GM18868 (cell line): ENCODE results near the gene CTRL.

Experiments
- ATAC-seq: cut with Tn5 transposase; IDR thresholded peaks from one replicate; pipeline ENCODE4 v1.9.1; 2021; ENCODE audit warnings: mild to moderate bottlenecking, moderate library complexity; ENCODE audit not compliant: unreplicated experiment

The CTRL gene

DNA sequence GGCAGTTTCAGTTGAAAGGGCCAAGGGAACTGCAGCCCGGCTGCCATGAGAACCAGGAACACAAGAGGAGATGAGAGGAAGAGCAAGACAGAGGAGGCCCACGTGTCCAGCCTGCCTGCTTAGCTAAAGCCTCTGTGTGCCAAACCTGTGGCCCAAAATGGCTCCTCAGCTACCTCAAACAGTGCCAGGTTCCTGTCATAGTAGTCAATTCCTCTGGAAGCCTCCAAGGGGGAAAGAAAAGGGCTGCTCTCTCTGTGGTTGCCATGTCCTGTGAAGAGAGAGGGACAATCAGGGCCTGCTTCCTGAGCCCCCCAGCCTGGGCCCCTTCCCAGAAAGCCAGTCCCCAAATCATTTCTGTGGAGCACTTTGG lies 31.6 kb upstream of the CTRL start:
- no peak for ATAC-seq

GRCh38 chr16:67962135-67962534 lies 30.5 kb upstream of the CTRL start:
- no peak for ATAC-seq

DNA sequence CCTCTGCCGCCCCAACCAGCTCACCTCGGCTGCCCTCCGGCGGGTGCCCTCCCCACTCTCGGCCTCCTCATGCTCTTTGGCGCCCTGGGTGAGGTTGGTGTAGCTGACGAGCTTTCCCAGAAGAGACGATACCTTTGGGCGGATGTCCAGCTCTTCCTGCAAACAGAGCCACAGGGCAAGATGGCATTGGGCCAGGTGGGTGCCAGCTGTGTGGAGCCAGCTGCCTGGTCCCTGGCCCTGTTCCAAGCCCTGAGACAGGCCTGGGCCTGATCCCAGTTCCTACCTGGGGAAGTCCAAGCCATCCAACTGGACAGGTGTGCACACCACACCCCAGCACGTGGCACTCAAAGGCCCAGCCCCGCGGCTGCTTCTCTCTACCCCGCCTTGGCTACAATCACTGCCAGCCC lies 29.9 kb upstream of the CTRL start:
- ATAC-seq: no peak

DNA sequence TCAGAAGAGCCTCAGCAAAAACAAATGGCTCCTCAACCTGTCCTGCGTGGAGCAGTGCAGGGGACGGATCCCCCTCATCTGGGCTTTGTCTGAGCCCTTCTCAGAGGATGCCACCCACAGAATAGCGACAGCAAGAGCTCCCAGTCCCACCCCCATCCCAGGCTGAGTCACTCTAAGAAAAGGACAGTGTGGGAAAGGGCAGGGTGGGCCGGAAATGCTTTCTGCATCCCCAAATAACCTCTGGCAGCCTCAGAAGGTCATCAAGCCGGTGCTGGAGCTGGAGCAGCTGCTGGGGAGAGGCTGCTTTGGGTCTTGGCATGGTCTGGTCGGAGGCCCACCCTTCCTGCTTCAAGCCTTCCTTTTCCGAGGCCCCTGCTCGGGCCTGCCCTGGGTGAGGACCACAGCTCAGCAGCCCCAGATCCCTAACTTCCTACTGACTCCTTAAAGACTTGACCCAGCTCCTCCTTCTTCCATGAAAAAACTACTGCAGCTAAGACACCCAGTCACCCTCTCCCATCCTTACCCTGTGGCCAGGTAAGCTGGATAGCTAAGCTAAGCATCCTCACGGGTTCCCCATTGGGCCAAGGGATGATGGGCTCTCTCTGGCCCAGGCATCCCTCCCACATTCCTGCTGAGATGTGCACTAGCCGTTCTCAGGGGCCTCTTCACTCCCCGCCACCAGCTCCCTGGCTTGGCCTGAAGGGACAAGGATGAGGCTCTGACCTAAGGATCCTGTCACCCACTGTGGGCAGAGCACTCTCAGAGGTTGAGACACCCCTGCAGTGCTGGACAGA lies 28.1 kb upstream of the CTRL start:
- ATAC-seq: no peak

- ATAC-seq: no peak
Observed at GRCh38 chr16:67957622-67958021, 26.0 kb upstream of the CTRL start.

GRCh38 chr16:67954421-67955196 lies 22.9 kb upstream of the CTRL start:
- ATAC-seq: no peak

GRCh38 chr16:67953641-67954375 lies 22.1 kb upstream of the CTRL start:
- no peak for ATAC-seq

DNA sequence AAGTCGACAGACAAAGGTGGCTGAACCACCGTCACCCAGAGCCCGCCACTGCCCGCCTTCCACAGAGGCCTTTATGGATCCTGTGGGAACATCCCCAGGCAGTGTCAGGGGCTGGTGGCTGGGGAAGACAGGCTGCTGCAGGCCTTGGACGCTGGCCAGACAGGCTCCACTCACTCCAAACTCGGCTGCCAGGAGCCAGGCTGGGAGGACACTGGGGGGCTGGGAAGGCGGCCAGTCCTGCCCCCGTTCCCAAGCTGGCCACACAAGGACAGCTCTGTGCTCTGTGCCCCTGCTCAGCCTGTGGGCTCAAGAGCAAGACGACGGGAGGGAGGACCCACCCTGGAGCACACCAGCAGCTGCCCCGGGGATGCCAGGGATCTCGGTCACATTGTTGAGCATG lies 19.8 kb upstream of the CTRL start:
- no peak for ATAC-seq

DNA sequence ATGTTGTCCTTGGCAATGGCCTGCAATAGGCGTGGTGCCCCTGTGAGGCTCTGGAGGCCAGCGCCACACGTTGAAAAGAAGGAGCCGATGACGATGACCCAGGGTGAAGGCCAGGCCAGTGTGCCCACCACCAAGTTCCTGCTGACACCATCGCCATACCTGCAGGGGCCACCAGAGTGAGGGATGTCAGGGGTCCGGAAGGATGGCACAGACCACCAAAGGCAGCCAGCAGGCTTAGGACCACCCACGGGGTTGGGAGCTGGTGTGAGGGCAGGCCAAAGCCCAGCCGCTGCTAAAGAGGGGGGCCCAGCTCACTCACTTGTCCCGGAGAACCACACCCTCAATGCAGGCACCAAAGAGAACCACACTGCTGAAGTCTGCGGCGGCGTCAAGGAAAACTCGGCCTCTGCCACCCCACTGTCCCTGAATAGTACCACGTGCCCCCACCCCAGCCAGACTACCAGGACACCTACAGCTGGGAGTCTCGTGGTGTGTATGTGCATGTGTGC lies 18.7 kb upstream of the CTRL start:
- ATAC-seq: no peak

DNA sequence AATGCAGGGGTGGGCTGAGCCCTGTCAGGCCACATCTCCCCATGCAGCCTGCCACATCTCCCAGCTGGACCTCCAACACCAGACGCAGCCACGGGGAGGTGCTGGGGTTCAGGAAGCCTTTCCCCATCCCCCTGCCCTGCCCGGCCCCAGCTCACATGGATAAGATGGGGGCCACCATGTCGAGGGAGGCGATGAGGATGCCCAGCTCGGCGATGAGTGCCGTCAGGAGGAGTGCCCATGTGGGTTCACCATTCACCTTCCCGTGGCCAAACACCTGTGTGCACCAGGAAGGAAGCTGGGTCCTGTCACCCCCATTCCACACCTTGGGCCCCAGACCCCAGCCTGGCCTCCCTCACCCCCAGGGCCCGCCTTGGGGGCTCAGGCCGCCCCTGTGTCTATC lies 18.0 kb upstream of the CTRL start:
- ATAC-seq: no peak

- no peak for ATAC-seq
Observed at GRCh38 chr16:67948015-67948414, 16.4 kb upstream of the CTRL start.

GRCh38 chr16:67946966-67947558 lies 15.4 kb upstream of the CTRL start:
- no peak for ATAC-seq

DNA sequence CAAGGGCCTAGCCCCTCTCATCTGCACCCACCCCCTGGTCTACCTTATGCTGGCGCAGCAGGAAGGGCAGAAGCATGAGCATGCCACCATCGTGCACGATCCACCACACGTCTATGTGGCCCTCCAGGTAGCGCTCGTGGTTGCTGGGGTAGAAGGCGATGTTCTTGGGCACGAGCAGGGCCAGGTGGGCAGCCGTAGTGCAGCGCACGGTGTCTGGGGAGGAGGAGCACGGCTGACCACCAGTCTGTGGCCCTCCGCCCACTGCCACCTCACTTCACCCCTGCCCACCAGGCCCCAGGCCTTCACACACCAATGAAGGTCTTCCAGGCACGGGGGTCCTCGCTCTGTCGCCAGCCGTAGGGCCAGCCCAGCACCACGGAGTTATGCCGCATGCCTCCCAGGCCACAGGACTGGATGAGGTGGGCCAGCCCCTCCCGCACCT lies 14.5 kb upstream of the CTRL start:
- no peak for ATAC-seq

DNA sequence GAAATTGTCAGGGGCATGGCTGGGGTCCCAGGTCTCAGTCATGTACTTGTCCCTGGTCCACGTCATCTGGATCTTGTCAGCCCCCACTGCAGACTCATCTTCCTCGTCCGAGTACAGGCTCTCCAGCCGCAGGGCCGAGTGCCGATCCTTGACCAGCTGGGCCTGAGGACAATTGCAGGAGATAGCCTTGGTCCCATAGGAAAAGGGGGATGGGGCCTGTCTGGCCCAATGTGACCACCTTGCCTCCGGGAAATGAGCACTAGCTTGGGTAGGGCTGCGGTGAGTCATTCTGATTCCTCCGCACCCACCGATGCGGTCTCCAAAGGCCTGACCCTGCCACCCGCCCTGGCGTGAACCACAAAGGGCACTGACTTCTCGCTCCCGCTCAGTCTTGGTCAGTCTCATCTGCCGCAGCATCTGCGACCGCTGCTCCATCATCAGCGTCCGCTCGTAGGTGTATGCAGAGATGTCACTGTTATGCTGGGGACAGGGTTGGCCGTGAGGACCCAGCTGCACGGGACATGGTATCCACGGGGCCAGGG lies 13.8 kb upstream of the CTRL start:
- no peak for ATAC-seq

DNA sequence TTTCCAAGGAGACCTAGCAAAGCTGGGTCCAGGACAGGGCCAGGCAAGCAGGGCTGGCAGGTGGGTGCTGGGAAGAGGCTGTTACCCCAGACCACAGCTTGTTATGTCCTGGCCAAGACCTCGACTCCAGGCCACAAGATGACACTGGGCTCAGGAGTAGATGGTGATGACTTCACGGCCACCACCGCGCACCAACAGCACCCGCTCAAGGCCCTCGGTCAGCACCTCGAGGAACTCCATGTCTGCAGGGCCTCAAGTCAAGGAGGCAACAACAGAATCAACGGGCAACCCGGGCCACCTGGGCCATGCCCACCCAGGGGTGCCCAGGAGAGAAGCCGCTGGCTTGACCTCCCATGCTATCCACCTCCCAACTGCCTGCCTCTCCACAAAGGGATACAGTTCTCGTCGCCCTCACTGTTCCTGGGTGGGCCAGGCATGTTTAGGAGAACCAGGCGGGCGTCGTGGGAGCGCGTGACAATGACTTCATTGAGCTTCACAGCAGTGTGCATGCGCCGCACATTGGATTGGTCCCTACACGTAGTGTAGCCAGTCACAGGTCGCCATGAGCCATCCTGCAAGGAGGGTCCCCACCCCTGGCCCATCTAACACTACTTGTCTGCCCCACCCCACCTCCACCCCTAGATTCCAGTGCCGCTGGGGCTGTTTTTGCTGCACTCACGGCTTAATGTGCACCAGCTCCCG lies 13.2 kb upstream of the CTRL start:
- ATAC-seq: no peak

DNA sequence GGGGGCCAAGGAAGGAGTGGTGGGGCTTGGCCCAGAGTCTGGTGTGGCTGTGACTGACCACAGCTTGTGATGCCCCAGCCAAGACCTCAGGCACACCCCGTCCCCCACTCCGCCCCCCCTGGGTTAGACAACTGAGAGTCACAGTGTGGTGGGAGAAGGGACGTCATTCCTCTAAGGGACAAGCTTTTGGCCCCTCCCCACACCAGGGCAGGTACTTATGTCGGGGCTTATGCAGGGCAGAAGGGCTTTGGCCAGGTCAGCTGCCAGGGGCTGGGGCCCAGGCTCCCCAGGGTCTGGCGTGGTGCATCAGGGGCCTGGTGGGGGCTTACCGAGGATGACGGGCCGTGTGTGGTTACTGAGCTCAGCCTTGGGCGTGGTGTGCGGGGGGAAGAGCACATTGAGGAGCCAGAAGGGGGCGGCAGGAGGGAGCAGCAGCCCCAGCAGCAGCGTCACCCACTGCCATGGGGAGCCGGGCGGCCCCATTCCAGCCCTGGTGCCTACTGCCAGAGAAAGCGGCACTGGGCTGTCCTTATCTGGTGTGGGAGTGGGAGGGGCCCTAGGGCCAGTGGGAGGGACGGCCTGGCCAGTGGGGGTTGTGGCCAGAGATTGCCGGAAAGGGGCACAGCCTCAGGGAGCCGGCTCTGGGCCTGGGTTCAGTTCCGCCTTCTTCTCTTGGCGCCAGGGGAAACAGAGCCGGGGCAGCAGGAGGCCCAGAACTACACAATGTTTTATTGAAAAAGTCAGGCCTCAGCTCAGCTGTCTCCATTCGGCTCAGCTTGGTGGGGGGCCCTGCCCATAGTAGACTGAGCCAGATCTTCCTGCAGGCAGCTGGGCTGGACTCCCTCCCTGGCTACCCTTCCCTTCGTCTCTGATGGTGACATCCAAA lies 12.2 kb upstream of the CTRL start, which contains the start of gene LCAT:
LCAT (minus strand) TSS at position 502 of the 886 bp plus-strand sequence; CDS start at position 483, 19 bp downstream.
- no peak for ATAC-seq

DNA sequence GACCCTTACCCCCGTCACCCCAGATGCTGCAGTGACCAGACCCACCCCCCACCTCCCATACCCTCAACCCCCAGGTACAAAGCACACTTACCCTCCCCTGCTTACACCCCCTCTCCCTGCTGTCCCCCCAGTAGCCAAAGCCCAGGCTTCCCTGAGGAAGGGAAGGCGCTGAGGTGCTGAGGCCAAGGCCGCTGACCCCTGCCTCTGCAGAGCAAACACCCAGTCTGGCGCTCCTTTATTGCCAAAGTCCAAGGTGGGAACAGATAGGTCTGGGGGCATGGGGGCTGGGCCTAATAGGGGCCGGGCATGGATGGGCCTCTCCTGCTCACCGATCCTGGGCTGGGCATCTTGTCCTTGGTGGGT lies 11.6 kb upstream of the CTRL start:
- no peak for ATAC-seq

DNA sequence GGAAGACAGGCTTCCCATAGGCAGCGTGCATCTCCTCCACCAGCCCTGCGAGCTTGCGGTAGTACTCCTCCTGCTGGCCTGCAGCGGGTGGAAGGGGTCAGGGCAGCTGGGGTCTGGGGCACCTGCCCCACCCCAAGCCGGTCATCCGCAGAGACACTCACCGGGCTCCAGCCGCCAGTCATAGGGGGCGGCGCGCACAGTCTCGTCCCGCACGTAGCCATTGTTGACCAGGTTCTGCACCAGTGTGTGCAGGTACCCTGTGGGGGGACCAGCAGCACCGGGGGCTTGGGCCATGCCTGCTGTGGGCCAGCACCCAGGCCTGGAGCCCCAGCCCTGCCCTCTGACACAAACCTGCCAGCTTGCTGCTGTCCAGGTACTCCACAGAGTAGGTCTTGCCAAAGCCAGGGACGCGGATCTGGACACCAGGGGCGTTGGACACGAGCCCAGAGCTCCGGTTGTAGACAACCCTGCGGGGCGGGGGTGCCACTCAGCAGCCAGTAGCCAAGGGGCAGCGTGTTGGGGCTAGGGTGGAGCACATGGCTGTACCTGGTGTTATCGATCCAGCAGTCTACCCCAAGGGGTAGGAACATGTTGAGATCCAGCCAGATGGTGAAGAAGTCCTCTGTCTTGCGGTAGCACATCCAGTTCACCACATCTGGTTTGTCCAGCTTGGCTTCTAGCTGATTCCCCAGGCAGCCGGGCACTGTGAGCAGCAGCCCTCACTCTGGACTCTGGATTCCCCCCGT lies 11.0 kb upstream of the CTRL start:
- no peak for ATAC-seq

DNA sequence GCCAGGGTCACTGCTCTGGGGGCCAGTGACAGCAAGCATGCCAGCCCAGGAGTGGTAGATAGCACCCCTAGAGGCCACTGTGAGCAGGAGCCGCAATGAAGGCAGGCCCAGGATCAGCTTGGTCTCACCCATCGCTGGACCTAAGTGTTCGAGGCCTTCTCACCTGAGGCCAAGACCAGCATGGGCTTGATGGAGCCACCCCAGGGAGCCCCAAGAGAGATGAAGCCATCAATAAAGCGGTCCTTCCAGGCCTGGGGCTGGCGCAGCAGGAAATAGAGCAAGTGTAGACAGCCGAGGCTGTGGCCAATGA lies 10.5 kb upstream of the CTRL start:
- ATAC-seq: no peak
